Upper lobe of right lung (tissue), 1 donor: Measurements from ENCODE around the gene PIK3IP1. TPM values are rescaled to one million over a fixed set of nuclear protein-coding genes. Genes with fewer than 3 reads are reported as not detected.

ENCODE experiments used
- ATAC-seq: fragments of 200-7000 bp; cut with Tn5 transposase; one replicate; pipeline ENCODE4 v1.9.1; 2020; ENCODE audit warnings: mild to moderate bottlenecking, moderate library complexity
- DNase-seq: peaks from one replicate; pipeline ENCODE4 v3.0.0-alpha.2; 2020
- H3K27ac ChIP-seq: fragments of 200-600 bp; one replicate; pipeline ENCODE4 v1.8.0; 2022
- H3K27me3 ChIP-seq: fragments of 200-600 bp; one replicate; pipeline ENCODE4 v1.8.0; 2022; ENCODE audit warnings: mild to moderate bottlenecking
- H3K36me3 ChIP-seq: fragments of 200-600 bp; one replicate; pipeline ENCODE4 v1.8.0; 2022
- H3K4me1 ChIP-seq: fragments of 200-600 bp; one replicate; pipeline ENCODE4 v1.8.0; 2022
- H3K4me3 ChIP-seq: fragments of 200-600 bp; one replicate; pipeline ENCODE4 v1.8.0; 2022; ENCODE audit warnings: mild to moderate bottlenecking
- H3K9me3 ChIP-seq: fragments of 200-600 bp; one replicate; pipeline ENCODE4 v1.8.0; 2022
- CTCF ChIP-seq: fragments of 200-600 bp; IDR thresholded peaks from one replicate; pipeline ENCODE4 v1.8.0; 2022; ENCODE audit warnings: antibody characterized with exemption
- intact Hi-C: fragments of 100-400 bp; cut with DNase I; formaldehyde crosslinking; loops from one replicate; pipeline ENCODE4 v1.11.0; 2022
- total RNA-seq: library from RNA; stranded (reverse); fragmentation: NEBNext Ultra II Directional; extraction: Animal tissue kit (Norgen Biotek cat#: 25700); gene quantifications from one replicate; pipeline ENCODE4 v1.2.1, GENCODE V29; 2021
- donor health status: DM: no; HTN: yes; CAD: no; lungs with severe emphysema.

The PIK3IP1 gene
- total RNA-seq, 1 donor from 2014 or later = 56.4 TPM

- no peak overlapping the region for H3K4me3 ChIP-seq
- H3K27ac ChIP-seq = peak overlapping the region; percentile 19
- TF ChIP-seq CTCF = no peak
- DNase-seq (no peak), ATAC-seq (peak; percentile 5)
- H3K4me1 ChIP-seq = peaks cover 59% of the 10 kb centered on the region
- no peaks in the 10 kb centered on the region for H3K9me3 ChIP-seq
- no peaks in the 10 kb centered on the region for H3K36me3 ChIP-seq
- intact Hi-C loops = no loop called here
- H3K27me3 ChIP-seq = no peaks in the 10 kb centered on the region
These were observed 57.2 kb downstream of the PIK3IP1 start for GRCh38 chr22:31235081-31235480.

- no peak for ATAC-seq
- H3K4me1 ChIP-seq = peaks cover 65% of the 10 kb centered on the region
- TF ChIP-seq CTCF = no peak
- no peak for DNase-seq
- intact Hi-C loops = no loop called here
- peaks cover 5% of the 10 kb centered on the region for H3K36me3 ChIP-seq
- peak overlapping the region; percentile 74 for H3K27ac ChIP-seq
- H3K9me3 ChIP-seq = no peaks in the 10 kb centered on the region
- H3K27me3 ChIP-seq = no peaks in the 10 kb centered on the region
- H3K4me3 ChIP-seq = no peak overlapping the region
These were observed 59.3 kb downstream of the PIK3IP1 start for GRCh38 chr22:31233001-31233400.

Other genes with a start within 250 kb of the PIK3IP1 start
- 71.6 TPM for gene SMTN, start 211.2 kb downstream of the PIK3IP1 start, total RNA-seq
- gene SELENOM, start 184.9 kb downstream of the PIK3IP1 start, total RNA-seq = 89.0 TPM
- 4.5 TPM for gene INPP5J, start 169.5 kb downstream of the PIK3IP1 start, total RNA-seq
- gene PLA2G3, start 152.0 kb downstream of the PIK3IP1 start, total RNA-seq = 6.9 TPM
- gene RNF185, start 132.3 kb downstream of the PIK3IP1 start, total RNA-seq = 37.9 TPM
- gene LIMK2, start 80.2 kb downstream of the PIK3IP1 start, total RNA-seq = 63.0 TPM
- gene PATZ1, start 53.9 kb upstream of the PIK3IP1 start, total RNA-seq = 24.3 TPM
- gene DRG1, start 107.1 kb upstream of the PIK3IP1 start, total RNA-seq = 35.5 TPM
- 27.2 TPM for gene EIF4ENIF1, start 197.4 kb upstream of the PIK3IP1 start, total RNA-seq
- gene SFI1, start 204.0 kb upstream of the PIK3IP1 start, total RNA-seq = 38.0 TPM